DMS153 (cell line): ENCODE measurements around the gene KCNAB2.
"Not testable (repeated sequence)": the region's sequence is repeated elsewhere in the genome, so short reads cannot be mapped to it uniquely, and the experiment has no call there.

ENCODE experiments used
- DNase-seq: peaks from one replicate; lab custom pipeline; 2025; lab: John Stamatoyannopoulos, UW

KCNAB2 gene

DNA sequence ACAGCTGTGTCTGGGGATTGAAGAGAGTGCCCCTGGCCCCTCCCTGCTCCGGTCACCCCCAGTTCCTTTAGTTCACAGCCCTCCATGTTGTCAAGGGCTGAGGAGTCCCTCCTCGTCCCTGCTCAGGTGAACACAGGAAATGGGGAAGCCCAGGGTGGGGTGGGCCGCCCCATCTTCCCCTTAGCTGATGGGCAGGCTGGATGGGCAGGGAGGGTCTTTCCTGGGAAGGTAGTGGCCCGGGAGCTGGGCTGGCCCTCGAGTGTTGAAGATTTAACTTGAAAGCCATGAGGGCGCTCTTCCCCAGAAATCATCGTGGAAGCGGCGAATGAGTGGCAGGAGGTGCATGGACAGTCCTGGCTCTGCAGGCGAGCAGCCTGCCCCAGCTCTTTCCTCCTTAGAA is 35.1 kb upstream of the KCNAB2 start:
- DNase-seq, result no peak

DNA sequence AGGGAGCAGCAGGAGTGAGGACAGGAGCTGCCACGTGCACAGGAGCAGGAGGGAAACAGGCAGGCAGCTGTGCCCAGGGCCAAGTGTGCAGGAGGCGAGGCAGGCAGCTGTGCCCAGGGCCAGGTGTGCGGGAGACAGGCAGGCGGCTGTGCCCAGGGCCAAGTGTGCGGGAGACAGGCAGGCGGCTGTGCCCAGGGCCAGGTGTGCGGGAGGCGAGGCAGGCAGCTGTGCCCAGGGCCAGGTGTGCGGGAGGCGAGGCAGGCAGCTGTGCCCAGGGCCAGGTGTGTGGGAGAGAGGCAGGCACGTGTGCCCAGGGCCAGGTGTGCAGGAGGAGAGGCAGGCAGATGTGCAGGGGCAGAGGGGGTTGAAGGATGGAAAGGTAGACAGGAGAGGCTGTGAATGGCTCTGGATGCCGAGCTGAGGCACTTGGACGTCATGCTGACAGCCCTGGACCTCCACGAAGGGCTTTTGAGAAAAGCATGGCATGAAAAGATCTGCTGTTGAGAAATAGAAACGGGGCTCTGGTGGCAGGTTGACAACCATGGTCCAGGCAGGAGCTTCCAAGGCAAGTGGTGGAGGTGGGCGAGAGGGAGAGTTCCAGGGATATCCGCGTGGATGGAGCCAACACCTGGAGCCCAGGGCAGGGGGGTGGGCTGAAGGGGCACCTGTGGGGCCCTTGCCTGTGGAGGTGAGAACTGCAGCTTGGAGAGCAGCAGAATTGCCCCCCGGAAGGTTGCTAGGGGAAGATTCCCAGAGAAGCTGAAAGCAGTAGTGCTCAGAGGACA is 34.3 kb upstream of the KCNAB2 start:
- DNase-seq, result no peak

DNA sequence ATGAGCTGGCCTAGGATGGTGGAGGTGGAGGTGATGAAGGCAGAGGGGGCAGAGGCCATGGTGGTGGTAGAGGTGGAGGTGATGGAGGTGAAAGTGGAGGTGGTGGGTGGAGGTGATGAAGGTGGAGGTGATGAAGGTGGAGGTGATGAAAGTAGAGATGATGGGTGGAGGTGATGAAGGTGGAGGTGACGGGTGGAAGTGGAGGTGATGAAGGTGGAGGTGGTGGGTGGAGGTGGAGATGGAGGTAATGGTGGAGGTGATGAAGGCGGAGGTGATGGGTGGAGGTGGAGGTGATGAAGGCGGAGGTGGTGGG is 33.8 kb upstream of the KCNAB2 start:
- no peak for DNase-seq

DNA sequence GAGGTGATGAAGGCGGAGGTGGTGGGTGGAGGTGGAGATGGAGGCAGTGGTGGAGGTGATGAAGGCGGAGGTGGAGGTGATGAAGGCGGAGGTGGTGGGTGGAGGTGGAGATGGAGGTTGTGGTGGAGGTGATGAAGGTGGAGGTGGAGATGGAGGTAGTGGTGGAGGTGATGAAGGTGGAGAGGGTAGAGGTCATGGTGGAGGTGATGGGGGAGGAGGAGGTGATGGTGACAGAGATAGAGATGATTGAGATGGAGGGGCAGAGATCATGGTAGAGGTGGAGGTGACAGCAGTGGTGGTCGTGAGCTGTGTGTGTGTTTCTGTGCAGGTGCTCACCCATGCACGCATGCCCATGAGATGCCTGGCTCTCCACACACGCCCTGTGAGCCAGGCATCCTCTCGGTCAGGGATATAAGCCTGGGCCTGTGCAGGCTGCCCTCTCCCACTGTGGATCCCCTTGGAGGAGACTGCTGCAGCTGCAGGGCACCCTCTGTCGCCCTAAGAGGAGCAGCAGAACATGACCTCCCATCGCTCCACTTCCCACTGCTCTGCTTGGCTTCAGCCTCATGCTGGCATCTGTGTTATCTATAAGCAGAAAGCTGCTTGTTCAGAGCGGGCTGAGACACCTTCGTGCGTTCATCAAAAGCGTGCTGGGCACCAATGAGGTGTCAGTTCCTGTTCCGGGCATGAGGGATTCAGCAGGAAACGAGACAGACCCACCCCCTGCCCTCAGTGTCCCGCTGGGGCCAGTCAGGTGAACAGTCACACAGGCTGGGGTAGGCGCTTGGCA is 33.0 kb upstream of the KCNAB2 start:
- no peak for DNase-seq

DNA sequence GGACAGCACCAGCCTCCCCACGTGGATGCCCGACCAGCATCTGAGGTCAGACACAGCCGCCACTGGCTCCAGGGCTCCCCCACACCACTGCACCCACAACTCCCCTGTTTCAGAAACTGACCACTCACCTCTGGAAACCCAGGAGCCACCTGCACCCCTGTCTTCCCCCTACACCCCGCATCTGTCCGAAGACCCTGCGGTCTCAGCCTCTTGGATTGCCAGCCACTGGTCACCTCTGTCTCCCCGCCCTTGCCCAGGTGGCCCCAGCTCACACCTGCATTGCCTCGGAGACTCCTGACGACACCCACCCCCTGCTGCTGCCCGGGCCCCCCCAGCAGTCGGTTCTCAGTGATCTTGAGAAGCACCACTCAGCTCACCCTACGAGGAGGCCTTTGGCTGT is 32.2 kb upstream of the KCNAB2 start:
- DNase-seq, result no peak

DNA sequence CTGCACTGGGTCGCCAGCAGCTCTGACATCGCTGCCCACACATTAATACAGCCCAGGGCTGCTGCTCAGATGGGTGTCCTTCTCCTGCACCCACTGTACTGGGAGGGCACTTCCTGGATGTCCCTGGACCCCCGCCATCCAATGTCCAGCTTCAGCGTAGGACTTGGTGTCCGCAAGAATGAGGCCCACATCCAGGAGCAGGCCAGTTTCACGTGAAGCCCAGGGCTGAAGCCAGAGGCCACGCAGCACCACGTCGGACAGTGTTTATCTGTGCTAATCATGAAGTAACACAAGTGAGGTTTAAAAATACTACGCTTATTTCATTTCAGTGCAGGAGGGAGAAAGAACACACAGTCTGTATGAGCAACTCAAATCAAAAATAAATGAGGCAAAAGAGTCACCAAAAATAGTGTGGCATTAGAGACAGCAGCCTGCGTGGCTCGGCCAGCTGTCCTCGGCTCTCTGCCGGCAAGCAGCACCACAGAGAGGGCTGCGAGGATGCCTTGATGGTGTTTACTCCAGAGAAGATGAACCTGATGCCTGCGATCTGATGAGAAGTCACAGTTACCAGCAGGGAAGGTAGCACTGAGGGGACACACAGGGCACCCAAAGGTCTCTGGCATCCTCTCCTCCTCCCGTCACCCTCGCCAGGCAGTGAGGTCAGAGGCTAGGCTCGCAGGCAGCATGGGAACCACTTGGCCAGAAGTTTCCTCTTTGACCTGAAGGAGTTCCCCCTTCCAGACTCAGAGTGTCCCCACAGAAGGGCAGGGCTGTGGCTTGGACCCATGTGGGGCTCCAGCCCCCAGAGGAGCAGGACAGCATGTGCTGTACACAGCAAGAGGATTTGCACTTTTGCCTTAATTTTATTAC is 31.3 kb upstream of the KCNAB2 start:
- no peak for DNase-seq

DNA sequence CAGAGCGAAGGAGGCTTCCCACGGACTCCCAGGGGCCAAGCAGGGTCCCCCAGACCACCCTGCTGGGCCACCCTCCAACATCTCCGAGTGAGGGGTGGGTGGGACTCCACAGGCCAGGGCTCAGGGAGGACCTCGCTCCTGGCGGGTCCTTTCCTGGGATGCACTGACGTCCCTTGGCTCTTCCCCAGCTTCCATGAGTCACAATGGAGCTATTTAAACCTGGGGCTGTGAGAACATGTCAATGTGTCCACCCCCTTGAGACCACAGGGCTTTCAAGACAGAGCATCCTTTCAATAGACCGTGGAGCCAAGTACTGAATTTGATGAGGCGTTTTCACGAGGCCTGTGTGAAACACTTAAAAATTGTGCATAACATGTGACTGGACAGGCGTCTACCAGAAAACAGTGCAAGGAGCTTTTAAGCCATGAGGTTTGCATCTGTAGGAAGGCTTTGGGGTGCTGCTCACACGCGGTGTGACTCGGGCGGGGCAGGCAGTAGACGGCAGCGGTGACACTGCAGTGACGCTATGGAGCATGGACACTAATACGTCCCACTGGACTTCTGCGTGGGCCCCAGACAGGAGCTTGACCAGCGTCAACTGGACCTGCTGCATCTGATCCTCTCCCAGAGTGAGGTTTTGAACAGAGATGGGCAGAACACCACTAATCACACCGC is 29.4 kb upstream of the KCNAB2 start:
- DNase-seq, result no peak

DNA sequence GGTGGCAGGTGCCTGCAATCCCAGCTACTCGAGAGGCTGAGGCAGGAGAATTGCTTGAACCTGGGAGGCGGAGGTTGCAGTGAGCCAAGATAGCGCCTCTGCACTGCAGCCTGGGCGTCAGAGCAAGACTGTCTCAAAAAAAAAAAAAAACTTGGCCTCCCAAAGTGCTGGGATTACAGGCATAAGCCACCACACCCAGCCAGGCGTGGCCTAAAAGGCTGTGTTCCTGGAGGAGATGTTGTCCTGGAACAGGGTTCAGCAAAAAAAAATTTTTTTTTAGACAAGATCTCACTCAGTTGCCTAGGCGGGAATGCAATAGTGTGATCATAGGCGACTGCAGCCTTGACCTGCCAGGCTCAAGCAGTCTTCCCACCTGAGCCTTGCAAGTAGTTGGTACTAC is 28.0 kb upstream of the KCNAB2 start:
- not testable (repeated sequence) for DNase-seq

DNA sequence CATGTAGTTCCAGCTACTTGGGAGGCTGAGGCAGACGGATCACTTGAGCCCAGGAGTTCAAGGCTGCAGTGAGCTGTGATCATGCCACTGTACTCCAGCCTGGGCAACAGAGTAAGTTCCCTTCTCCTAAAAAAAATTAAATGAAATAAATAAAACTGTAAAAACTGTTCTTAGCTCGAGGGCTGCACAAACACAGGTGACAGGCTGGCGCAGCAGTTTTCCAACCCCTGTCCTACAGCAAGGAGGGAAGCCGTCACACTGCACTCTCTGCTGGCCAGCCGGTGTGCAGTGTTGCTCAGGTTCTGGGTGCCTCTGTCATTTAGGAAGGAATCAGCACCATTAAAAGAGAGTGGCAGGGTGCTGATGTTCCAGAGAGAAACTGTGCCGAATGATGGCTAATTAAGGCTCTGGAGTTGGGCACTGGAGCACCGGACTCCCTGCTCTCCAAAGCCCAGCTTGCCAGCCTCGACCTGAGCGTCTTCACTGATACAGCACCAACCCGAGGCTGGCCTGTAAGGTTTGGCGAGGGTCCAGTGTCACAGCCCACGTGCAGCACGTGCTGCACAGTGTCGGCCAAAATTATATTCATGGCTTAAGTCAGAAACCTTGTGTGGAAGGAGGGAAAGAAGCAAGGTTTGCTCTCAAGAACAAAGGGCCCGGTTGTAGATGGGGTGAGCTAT is 26.4 kb upstream of the KCNAB2 start:
- DNase-seq, result no peak

DNA sequence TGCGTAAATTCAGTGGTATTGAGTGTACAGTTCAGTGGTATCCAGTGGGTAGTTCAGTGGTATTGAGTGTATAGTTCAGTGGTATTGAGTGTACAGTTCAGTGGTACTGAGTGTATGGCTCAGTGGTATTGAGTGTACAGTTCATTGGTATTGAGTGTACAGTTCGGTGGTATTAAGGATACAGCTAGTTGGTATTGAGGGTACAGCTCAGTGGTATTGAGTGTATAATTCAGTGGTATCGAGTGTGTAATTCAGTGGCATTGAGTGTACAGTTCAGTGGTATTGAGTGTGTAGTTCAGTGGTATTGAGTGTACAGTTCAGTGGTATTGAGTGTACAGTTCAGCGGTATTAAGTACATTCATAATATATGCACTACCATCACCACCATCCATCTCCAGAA is 23.5 kb upstream of the KCNAB2 start:
- DNase-seq, result no peak

DNA sequence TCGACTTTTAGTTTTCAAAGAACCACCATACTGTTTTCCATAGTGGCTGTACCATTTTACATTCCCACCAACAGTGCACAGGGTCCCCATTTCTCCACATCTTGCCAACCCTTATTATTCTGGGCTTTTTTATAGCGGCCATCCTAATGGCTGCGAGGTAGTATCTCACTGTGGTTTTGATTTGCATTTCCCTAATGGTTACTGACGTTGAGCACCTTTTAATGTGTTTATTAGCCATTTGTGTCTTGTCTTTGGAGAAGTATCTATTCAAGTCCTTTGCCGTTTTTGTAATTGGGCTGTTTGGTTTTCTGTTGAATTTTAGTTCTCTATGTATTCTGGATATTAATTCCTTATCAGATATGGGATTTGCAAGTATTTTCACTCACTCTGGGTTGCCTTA is 22.3 kb upstream of the KCNAB2 start:
- DNase-seq, result no peak

DNA sequence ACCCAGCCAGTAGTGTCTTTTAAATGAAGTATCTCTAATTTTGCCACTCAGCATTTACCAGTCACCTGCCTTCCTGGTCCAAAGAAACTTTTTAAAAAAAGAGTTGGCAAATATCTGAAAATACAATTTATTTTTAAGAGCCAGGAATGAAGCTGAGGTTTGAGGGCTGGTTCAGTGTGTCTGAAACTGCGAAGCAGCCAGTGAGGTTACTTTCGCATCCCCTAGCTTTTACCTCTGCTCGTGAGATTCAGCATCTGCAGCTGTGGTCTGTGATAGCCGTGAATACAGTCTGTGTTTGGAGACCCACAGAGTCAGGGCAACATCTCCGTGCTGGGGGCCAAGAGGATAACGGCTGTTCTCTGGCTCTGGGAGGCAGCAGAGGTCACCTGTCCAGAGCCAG is 21.3 kb upstream of the KCNAB2 start:
- DNase-seq, result no peak

DNA sequence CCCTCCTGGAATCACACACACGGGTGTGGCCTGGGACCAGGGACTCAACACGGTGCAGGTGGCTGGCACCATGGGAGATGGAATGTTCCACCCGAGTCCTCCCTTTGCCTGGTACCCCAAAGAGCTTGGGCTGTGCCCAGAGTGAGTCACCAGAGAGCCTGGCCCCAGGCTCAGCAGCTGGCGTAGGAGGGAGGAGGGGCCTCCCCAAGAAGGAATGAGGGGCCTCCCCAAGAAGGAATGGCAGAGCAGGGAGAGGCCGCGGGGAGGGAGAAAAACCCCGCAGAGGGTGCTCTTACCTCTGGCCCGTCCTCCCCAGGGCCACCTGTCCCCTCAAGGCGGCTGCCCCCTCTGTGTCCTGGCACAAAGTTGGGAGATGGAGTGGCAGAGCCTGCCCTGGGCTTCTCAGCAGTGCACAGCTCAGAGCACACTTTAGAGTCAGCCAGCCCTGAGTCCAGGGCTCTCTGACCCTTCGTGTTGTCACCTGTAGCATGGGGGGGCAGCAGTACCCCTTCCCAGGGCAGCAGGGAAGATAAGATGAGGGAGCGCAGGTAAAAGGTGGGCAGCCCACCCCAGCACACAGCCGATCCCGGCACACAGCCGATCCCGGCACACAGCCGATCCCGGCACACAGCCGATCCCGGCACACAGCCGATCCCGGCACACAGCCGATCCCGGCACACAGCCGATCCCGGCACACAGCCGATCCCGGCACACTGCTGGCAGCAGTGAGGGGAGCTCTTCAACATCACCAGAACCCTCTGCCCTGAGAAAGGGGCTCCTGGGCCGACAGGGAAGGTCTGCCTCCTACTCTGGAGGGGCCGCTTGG is 20.2 kb upstream of the KCNAB2 start:
- DNase-seq, result no peak

DNA sequence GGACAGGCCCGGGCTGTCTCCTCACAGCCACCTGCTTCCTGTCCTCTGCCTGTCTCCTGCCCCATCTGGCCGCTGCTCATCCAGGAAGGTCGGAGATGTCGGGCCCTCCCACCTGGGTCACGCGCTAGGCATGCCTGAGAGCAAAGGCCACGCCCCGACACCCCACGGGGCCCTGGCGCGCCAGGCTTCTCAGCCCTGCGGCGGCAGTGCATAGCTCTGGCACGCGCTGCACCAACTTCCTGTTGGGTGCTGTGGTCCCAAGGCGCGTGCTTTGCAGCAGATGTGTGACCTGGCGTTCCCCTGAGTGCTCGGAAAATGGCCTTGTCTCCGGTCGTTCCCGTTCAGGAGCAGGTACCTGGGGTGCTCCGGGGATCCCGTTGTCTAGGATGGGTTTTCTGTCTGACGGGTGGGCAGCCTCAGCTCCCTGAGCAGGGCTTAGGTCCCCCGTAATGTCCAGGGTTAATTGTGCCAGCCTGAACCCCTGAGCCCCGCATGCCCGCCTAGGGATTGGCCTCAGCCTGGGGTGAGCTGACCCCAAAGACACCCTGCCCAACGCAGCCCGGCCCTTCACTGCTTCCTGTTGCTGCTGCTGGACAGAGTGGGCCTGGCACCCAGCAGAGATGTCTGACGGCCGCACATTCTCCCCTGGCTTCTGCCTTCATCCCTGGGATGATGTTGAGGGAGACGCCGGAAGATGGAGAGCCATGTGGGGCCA is 19.4 kb upstream of the KCNAB2 start:
- DNase-seq, result peak; percentile 93

DNA sequence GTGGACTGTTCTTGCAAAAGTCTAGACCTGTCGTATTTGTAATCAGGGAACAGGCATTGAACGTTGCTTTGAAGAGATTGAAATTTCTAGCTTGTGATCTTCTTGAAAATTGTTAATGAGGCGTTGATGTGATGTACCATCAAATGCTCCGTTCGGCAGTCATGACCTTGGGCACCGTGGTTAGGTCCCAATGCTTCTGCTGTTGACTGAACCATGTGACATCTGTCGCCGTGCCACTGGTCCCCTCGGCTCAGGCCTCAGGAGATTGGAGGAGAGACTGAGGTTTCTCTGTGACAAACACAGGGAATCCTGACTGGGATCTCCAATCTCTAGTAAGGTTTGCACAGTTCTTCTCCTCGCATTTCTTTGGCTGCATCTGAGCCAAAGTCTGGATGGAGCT is 18.1 kb upstream of the KCNAB2 start:
- DNase-seq, result no peak

DNA sequence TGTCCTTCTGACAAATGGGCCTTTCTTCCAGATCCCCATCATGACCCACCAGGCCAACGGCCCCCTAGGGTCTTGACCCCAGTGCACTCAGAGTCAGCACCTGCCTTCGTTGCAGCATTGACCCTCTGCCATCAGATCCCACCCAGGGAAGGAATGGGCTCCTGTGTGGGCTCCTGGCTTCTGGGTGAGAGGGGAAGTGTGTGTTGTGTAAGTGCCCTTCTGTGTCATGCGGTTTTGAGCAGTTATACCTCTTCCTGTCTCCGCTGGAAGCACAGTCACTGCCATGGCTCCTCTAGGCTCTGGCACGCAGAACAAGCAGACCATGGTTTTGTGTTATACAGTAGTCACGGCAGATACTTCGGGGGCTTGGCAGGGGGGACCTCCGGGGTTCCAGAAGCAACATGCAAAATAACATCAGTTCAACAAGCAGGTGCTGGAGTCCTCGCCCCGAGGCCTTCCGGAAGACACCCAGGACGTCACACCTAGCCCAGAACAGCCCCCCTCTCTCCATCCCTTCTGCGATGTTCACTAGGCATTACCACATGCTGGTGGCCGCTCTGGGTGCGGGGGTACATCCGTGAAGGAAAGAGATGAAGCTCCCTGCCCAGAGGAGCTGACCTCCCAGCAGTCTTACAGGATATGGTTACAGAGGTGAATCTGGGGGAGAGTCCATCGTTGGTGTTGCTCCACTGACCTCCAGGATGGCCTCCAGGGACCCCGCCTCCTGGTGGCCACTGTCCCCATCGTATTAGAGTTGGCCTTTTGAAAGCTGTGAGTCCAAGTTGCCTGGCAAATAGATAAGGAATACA is 17.4 kb upstream of the KCNAB2 start:
- DNase-seq, result no peak

DNA sequence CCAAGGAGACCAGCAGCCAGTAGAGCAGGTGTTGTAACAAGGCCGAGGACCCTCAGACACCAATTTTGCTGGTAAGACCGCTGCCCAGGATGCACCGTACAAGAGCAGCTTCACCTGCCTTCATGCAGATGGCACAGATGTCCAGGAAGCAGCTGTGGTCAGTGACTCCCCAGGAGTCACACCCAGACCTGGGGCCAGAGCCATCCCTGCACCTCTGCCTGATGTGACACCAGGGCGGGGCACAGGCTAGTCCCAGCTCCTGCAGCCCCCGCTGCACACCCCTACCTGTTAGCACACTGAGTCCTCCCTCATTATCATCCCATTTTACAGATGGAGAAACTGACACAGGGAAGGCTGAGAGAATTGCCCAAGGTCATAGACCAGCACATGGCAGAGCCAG is 16.3 kb upstream of the KCNAB2 start:
- DNase-seq, result no peak

DNA sequence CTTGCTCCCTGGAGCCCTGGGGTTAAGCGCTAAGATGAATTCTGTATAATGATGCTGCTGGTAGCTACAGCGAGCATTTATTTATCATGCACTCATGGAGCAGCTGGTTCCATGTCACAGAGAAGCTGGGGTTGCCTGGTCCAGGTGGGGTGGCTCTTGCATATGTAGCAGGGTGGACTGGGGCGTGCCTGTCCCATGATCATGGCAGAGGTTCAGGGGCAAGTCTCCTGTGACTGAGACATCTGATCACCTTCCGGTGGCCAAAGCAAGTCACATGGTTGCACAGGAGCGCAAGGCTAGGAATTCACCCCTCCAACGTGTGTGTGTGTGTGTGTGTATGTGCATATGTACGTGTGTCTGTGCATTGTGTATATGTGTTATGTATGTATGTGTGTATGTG is 15.6 kb upstream of the KCNAB2 start:
- DNase-seq, result no peak

DNA sequence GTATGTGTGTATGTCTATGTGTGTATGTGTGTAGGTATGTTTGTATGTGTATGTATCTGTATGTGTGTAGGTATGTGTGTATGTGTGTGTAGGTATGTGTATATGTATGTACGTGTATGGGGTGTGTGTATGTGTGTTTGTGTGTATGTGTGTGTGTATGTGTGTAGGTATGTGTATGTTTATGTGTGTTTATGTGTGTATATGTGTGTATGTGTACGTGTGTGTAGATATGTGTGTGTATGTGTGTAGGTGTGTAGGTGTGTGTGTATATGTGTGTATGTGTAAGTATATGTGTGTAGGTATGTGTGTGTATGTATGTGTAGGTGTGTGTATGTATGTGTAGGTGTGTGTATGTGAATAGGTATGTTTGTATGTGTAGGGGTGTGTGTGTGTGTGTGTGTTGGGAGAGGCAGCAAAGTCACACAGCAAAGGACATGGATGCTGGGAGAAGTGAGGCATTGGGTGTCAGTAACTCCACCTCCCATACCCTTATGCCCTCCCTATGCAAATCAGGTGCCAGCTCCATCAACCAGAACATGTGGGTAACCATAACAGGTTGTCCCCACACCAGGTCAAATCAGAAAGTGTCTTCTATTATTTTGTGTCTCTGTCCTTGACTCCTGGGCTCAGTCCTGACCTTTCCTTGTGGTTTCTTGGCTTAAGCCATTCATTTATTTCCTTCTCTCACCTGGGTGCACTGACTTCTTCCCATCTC is 15.0 kb upstream of the KCNAB2 start:
- no peak for DNase-seq
